Ishikawa (cell line): ENCODE measurements around the gene NR5A1.

Experiments
- CEBPB ChIP-seq: IDR thresholded peaks from 2 replicates; pipeline ENCODE4 v1.6.1; 2012
- CREB1 ChIP-seq: IDR thresholded peaks from 2 replicates; pipeline ENCODE4 v1.6.1; 2012; ENCODE audit warnings: low read depth
- EGR1 ChIP-seq: IDR thresholded peaks from 2 replicates; pipeline ENCODE4 v1.6.1; 2012
- EP300 ChIP-seq: IDR thresholded peaks from 2 replicates; pipeline ENCODE4 v1.6.1; 2012; ENCODE audit warnings: borderline replicate concordance
- FOXM1 ChIP-seq: IDR thresholded peaks from 2 replicates; pipeline ENCODE4 v1.6.1; 2012; ENCODE audit warnings: low read depth, borderline replicate concordance
- NFIC ChIP-seq: IDR thresholded peaks from 2 replicates; pipeline ENCODE4 v1.6.1; 2012
- RAD21 ChIP-seq: IDR thresholded peaks from 2 replicates; pipeline ENCODE4 v1.6.1; 2012; ENCODE audit warnings: low read depth
- TAF1 ChIP-seq: IDR thresholded peaks from 2 replicates; pipeline ENCODE4 v1.6.1; 2012; ENCODE audit warnings: low read depth, mild to moderate bottlenecking
- TCF12 ChIP-seq: IDR thresholded peaks from 2 replicates; pipeline ENCODE4 v1.6.1; 2012; ENCODE audit warnings: low read depth
- TEAD4 ChIP-seq: IDR thresholded peaks from 2 replicates; pipeline ENCODE4 v1.6.1; 2012
- YY1 ChIP-seq: IDR thresholded peaks from 2 replicates; pipeline ENCODE4 v1.6.1; 2012; ENCODE audit warnings: low read depth
- ZBTB7A ChIP-seq: IDR thresholded peaks from 2 replicates; pipeline ENCODE4 v1.6.1; 2012; ENCODE audit warnings: low read depth
- TF ChIP-seq, protein P1 (sequence below): IDR thresholded peaks from 2 replicates; pipeline ENCODE4 v1.6.1; 2012
- TF ChIP-seq, protein P2 (sequence below): IDR thresholded peaks from 2 replicates; pipeline ENCODE4 v1.6.1; 2012; ENCODE audit warnings: low read depth, mild to moderate bottlenecking
- TF ChIP-seq, protein P3 (sequence below): IDR thresholded peaks from 2 replicates; pipeline ENCODE4 v1.6.1; 2012

NR5A1 gene

DNA sequence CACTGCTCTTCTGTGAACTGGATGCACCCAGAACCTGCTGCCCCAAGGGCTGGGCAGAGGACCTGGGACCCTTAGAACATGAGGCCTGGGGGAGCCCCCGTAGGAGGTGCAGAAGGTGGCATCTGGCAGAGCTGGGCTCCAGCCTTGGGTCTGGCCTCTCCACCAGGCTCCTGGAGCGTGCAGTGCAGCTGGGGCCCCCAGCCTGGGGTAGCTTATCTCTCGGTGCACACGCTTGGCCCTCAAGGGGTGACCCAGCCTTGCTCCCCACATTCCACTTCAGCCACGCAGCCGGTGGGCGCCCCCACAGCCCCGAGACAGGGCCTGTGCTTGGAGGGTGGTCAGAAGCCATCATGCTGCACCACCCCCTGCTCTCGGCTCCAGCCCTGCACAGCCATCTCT is 5.6 kb upstream of the NR5A1 start:
- TF ChIP-seq, protein P1, sequence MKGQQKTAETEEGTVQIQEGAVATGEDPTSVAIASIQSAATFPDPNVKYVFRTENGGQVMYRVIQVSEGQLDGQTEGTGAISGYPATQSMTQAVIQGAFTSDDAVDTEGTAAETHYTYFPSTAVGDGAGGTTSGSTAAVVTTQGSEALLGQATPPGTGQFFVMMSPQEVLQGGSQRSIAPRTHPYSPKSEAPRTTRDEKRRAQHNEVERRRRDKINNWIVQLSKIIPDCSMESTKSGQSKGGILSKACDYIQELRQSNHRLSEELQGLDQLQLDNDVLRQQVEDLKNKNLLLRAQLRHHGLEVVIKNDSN = no peak
- TF ChIP-seq NFIC (no peak), CREB1 (no peak), FOXM1 (no peak), TAF1 (no peak), CEBPB (no peak), TCF12 (no peak), TEAD4 (no peak), YY1 (no peak), ZBTB7A (no peak), EP300 (no peak), EGR1 (no peak), RAD21 (no peak)
- TF ChIP-seq, protein P2, sequence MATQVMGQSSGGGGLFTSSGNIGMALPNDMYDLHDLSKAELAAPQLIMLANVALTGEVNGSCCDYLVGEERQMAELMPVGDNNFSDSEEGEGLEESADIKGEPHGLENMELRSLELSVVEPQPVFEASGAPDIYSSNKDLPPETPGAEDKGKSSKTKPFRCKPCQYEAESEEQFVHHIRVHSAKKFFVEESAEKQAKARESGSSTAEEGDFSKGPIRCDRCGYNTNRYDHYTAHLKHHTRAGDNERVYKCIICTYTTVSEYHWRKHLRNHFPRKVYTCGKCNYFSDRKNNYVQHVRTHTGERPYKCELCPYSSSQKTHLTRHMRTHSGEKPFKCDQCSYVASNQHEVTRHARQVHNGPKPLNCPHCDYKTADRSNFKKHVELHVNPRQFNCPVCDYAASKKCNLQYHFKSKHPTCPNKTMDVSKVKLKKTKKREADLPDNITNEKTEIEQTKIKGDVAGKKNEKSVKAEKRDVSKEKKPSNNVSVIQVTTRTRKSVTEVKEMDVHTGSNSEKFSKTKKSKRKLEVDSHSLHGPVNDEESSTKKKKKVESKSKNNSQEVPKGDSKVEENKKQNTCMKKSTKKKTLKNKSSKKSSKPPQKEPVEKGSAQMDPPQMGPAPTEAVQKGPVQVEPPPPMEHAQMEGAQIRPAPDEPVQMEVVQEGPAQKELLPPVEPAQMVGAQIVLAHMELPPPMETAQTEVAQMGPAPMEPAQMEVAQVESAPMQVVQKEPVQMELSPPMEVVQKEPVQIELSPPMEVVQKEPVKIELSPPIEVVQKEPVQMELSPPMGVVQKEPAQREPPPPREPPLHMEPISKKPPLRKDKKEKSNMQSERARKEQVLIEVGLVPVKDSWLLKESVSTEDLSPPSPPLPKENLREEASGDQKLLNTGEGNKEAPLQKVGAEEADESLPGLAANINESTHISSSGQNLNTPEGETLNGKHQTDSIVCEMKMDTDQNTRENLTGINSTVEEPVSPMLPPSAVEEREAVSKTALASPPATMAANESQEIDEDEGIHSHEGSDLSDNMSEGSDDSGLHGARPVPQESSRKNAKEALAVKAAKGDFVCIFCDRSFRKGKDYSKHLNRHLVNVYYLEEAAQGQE = no peak
- TF ChIP-seq, protein P3, sequence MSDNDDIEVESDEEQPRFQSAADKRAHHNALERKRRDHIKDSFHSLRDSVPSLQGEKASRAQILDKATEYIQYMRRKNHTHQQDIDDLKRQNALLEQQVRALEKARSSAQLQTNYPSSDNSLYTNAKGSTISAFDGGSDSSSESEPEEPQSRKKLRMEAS = no peak

DNA sequence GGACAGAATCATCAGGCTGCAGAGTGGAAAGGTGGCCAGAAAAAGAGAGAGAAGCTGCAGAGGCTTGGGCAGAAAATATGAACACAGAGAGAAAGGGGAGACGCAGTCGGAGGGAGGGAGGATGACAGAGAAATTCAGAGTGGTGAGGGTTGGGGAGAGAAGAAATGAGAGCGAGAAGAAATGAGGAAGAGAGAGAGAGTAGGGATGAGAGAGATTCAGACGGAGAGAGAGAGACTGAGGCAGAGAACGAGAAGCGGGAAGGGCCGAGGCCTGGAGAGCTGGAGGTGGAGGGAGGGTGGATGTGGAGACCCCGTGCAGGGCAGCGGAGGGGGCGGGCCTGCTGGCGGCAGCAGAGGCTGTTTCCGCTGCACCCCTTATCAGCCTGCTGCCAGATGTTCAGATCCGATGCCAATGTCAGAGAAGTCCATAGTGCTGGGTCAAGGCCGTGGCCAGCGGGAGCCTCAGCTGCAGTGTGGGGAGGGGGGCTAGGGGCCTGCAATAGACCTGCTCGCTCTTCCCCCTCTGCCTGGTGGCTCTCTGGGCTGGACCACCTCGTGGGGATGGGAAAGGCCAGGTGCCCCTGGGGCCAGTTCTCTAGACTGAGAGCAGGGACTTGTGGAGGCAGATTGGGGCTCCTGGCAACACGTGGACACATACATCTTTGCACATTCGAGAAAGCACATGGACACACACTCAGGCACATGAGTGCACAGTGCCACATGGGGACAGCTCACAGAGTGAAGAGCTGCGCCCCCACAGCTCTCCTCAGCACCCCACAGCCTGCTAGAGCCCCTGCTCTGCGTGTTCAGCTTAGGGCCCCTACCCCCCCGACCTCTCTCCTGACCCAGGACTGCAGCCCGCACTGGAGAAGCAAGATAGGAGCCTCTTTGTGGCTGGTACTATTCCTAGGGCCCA is 4.9 kb upstream of the NR5A1 start:
- TF ChIP-seq TEAD4 = no peak
- no peak for TF ChIP-seq ZBTB7A
- no peak for TF ChIP-seq EGR1
- TF ChIP-seq, protein P3 = no peak
- no peak for TF ChIP-seq RAD21
- TF ChIP-seq, protein P2 = no peak
- TF ChIP-seq, protein P1 = no peak
- TF ChIP-seq TAF1 = no peak
- TF ChIP-seq CEBPB = no peak
- TF ChIP-seq EP300 = no peak
- TF ChIP-seq NFIC = no peak
- no peak for TF ChIP-seq YY1
- no peak for TF ChIP-seq TCF12
- TF ChIP-seq CREB1 = no peak
- TF ChIP-seq FOXM1 = no peak

DNA sequence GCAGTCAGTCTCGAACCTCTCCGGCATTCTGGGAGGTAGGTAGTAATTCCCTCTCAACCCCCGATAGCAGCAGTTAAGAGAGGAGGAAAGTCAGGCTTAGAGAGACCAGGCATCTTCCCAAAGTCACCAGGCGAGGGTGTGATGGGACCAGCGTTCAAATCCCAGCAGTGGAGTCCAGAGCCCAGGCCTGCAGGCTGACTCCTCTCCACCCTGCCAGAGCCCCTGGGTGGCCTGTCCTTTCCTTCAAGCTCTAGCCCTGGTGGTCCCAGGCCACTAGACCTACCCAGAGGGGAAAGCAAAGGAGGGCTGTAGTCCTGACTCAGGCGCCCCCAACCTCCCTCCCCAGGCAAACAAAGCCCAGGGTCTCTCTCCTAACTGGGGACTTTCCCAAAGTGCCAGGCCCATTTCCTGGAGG is 4.2 kb upstream of the NR5A1 start:
- peak; percentile 15; the same call in 1 of the 2 replicates for TF ChIP-seq RAD21
- TF ChIP-seq, protein P3 = no peak

DNA sequence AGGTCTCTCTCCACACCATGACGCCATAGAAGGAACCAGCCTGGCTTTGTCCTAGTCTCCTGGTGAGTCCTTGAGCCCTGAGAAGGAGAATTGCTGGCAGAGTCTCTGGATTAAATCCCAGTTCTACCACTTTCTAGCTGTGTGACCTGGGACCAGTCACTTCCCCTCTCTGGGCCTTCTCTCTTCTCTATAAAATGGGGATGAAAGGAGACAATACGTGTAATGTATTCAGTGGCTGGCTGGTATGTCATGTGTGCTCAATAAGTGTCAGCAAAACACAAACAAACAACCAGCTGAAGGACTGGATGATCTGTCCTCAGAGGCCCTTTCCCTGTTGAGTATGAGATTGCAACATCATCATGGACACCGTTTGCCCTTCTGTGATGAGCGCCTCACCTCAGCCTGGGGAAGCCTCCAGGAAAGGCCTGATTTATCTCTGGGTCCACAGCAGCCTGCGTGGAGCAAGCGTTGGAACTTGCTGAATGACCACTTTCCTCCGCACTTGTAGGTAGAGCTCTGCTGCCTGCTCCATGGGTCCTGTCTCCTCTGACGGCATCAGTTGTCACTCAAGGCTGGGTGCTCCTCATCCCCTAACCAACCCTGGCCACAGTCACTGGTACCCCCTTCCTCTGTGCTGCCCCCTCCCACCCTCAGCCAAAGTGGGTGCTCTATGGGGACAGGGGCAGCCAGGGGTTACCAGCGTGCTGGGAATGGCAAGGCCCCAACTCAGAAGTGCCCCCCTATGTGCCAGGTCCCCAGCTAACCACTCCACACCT is 3.6 kb upstream of the NR5A1 start:
- no peak for TF ChIP-seq RAD21
- TF ChIP-seq EGR1 = no peak
- TF ChIP-seq, protein P2 = no peak
- TF ChIP-seq TEAD4 = no peak
- no peak for TF ChIP-seq NFIC
- TF ChIP-seq CEBPB = no peak
- TF ChIP-seq, protein P1 = no peak
- no peak for TF ChIP-seq TAF1
- TF ChIP-seq CREB1 = no peak
- no peak for TF ChIP-seq EP300
- TF ChIP-seq, protein P3 = no peak
- TF ChIP-seq FOXM1 = no peak
